GOT3 (cell line): Measurements from ENCODE around the gene DARS2.
"Not testable (repeated sequence)": the region's sequence is repeated elsewhere in the genome, so short reads cannot be mapped to it uniquely, and the experiment has no call there.

Experiments used
- DNase-seq: peaks from one replicate; lab custom pipeline; 2025; ENCODE audit warnings: mixed read lengths; lab: John Stamatoyannopoulos, UW

The DARS2 gene

GRCh38 chr1:173862146-173862768 lies 37.8 kb downstream of the DARS2 start:
- not testable (repeated sequence) for DNase-seq

DNA sequence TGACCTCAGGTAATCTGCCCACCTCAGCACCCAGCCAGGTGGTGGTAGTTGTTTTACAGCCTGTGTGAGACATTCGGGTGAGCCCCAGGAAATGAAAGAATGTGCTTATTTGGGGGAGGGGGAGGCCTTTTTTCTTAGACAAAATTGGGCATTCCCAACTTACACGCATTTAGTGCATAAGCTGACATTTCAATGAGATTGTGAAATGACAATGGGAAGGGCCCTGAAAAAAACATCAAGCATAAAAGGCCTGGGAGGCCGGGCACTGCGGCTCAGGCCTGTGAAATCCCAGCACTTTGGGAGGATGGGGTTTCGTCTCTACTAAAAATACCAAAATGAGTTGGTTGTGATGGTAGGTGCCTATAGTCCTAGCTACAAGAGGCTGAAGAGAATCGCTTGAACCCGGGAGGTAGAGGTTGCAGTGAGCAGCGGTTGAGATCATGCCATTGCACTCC lies 38.3 kb downstream of the DARS2 start:
- DNase-seq: no peak

DNA sequence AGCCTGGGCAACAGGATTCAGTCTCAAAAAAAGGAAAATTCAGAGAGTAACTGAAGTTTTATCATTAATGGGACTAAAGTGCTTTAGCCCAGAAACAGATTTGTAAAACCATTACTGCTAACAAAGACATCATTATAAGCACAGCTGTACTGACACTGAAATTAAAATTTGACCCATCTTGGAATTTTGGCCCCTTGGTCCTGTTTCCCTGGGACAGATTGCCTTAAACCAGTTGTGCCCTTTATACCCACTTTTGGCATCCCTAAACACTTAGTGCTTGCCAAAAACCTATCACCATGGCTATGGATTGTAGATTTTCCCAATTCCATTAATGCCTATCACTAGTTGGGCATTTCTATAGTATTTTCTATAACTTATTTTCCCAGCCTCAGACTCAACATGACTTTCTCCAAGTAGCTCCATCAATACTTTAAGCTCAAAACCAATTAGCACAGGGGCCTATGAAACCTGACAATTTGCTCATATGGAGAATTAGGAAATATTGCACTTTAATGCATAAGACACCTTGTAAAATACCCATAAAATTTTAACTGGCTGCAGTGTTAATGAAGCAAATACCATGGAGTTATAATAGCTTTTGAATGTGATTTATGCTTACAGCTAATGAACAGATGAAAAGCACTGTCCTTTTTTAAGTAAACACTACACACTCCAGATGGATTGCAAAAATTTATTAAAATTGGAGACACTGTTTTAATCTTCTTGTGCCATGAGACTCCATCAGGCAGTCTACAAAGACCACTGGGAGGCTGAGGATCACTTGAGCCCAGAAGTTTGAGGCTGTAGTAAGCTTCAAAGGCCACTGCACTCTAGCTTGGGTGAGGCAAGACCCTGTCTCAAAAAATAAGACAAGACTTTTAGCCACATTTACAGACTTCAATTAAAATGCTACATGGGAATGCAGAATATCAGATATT lies 39.0 kb downstream of the DARS2 start:
- DNase-seq: no peak

DNA sequence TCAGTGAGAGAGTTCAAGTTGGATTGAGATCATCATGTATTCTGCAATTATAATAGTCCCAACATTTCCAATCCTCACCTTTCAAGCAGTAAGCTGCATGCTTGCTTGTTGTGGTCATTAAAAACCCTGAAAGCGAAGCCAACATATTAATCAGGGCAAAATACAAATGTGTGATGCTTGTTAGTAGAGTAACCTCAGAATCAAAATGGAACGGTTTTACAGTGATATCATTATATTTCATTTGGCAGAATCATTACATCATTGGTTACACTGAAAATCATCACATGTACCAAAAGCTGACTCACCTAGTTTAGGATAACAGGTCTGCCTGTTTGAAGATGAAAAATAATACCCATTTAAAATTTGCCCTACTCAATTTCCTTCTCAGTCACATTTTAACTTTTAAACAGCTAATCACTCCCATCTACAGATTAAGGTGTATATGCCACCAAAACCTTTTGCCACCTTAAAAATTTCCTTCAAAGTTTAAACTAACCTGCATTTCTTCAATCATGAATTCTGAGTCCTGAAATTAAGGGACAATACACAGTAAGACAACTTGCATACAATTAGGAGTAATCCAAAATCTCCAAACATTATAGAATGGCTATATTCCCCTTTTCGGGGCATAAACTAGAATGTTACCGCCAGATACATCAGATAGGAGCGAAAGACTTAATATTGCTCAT lies 39.9 kb downstream of the DARS2 start:
- no peak for DNase-seq

DNA sequence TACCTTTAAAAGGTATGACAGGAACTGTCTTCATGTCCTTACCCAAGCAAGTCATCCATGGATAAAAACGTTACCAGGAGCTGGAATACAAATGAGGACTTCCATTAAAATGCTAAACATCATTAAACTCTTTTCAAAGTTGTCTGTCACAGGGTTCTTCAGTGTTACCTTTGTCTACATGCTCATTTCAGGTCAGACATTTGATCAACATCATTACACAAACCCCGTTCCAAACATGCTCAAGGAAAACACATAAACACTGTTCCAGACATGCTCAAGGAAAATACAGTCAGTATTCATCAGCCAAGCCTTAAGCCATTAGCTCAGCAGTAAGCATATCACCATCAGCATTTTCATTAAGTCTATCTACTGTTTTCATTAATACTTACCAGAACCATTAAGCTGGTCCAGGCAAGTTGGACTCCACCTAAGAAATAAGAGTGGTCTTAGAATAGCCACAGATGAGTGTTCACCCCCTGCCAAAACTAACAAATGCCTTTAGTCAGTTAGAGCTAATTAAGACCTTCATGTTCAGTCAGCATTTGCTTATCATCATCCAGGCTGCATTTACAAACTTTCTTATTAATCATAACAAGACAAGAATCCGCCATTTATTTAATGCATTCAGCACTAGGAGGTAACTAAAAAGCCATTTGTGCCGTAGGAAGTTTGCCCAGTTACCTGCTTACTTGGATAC lies 41.1 kb downstream of the DARS2 start:
- DNase-seq: no peak

GRCh38 chr1:173866413-173867115 lies 42.1 kb downstream of the DARS2 start:
- no peak for DNase-seq

DNA sequence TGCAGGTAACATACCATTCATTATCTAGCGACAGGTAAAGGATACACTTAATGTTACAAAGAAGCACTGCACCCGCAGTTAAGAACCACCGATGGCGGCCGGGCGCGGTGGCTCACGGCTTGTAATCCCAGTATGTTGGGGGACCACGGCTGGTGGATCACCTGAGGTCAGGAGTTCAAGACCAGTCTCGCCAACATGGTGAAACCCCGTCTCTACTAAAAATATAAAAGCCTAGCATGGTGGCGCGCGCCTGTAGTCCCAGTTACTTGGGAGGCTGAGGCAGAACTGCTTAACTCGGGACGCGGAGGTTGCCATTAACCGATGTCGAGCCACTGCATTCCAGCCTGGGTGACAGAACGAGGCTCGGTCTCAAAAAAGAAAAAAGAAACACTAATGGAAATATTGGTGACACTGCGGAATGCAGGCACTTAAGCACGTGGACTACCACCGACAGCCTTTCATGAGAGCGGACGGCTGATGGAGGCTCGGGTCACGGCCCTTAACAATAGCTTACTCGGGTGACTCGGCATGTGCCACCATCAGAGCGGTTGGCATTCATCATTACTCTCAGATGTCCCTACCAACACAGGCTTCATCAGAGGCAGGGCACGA lies 42.8 kb downstream of the DARS2 start:
- no peak for DNase-seq

DNA sequence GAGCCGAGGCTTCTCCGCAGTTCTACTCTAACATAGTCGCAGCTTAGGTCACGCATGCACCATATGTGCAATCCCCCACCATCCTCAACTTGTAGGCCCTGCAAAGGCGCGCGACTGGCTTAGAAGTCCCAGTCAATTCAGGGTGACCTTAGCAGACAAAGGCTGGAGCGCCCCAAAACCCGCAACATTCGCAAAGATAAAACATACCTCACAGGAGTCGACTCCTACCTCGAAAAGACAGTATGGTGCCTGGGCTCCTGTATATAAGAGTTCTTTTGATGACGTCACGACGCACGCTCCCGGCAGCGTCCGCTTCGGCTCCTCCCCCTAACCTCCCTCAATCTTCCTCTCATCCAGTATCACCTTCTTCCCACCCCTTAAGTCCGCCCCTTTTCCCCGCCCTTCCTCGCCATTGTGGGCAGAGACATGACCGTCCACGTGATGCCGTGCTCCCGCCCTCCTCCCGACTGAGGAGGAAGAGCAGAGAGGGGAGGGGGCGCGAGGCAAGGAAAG lies 43.3 kb downstream of the DARS2 start, which contains the start of gene GAS5:
TSS of gene GAS5 (minus strand) at position 237 of the 513 bp plus-strand sequence.
- peak; percentile 100 for DNase-seq

DNA sequence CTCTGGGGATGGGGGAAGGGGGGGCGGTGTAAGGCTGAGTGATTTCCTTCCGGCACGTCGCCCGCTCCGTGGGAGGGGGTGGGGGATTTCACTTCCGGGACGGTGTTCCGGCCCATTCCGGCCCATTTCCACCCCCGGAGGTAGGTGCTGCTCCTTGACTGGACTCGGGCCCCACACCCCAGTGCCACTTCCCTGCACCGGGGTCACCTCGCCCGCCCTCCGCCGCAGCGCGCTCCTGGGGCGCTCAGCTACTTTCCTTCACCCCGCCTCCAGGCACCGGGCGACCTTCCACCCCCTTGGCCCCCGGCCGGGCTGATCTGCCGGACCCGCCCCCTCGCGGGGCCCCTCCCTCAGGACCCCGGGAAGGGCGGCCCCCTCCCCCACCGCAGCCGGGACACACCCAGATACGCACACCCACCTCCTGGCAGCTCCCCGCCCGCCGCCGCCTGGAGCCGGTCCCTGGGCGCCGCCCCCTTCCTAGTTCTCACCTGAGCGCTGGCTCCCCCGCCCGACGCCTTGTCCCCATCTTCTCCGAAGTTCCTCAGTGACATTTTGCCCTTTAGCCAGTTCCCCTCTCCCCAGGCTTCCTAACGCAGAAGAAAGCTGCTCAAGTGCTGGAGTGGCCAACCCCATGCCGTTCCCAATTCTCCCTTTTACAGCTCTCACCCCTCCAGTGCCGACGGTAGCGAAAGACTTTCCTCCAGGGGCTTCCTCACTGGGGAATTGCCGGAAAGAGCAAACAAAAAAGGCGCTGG lies 44.0 kb downstream of the DARS2 start, which contains the start of gene ZBTB37:
TSS of gene ZBTB37 (plus strand) at position 115 of the 755 bp plus-strand sequence. CDS start 1,846 bp downstream, outside the sequence.
- DNase-seq: no peak

GRCh38 chr1:173869021-173869359 lies 44.5 kb downstream of the DARS2 start:
- no peak for DNase-seq

DNA sequence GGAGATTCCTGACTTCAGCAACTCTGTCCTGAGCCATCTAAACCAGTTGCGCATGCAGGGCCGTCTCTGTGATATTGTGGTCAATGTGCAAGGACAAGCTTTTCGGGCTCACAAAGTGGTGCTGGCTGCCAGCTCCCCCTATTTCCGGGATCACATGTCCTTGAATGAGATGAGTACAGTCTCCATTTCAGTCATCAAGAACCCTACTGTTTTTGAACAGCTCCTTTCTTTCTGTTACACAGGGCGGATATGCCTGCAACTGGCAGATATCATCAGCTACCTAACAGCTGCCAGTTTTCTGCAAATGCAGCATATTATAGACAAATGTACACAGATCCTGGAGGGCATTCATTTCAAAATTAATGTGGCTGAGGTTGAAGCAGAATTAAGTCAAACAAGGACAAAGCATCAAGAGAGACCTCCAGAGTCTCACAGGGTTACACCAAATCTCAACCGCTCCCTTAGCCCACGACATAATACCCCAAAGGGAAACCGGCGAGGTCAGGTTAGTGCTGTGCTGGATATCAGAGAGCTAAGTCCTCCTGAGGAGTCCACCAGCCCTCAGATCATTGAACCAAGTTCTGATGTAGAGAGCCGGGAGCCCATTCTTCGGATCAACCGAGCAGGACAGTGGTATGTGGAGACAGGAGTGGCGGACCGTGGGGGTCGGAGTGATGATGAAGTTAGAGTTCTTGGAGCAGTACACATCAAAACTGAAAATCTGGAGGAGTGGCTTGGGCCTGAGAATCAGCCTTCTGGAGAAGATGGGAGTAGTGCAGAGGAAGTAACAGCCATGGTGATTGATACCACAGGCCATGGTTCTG lies 46.0 kb downstream of the DARS2 start:
- DNase-seq: no peak

DNA sequence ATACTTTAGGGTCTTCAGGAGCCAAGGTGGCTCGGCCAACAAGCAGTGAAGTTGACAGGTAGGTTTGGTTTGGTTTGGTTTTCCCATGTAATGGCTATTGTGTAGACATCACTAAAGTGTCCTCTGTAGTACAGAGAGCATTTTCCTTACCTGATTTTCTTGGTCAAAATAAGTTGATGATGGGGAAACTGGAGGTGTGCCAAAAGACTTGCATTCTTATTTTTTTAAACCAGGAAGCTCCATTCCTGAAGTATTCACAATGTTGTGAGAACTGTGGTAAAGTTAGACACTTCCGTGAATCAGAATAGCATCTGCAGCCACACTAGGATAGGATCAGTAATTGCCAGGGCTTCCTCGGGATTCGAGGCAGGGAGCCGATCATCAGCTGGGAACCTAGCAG lies 46.6 kb downstream of the DARS2 start:
- DNase-seq: no peak

DNA sequence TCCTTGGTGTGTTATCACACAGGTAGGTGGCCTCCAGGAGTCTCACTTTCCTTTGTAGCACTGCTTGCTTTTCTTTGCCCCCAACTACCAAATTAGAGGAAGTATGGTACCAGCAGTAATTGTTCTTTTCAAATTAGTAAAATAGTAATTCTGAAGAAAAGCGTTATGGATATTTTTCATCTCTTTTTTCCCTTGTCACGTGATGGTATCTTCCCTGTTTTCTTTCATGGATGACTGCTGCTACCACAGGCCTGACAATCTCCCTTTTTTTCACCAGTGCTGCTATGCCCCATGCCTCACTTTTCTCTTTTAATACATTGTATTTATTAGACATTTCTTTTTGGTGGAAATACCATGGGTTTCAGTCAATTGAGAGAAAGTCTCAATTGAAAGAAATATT lies 47.0 kb downstream of the DARS2 start:
- no peak for DNase-seq

DNA sequence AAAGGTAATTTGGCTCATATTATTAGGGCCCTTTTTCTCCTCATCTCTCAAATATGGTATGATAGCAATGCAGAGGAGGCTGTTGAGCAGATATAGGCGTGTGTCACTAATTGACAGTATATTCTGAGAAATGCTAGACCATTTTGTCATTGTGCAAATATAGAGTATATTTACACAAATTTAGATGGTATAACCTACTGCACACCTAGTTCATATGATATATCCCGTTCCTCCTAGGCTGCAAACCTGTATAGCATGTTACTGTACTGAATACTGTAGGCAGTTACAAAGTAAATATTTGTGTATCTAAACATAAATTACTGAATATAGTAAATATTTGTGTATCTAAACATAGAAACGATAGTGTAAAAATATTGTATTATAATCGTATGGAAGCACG lies 52.3 kb downstream of the DARS2 start:
- DNase-seq: no peak

DNA sequence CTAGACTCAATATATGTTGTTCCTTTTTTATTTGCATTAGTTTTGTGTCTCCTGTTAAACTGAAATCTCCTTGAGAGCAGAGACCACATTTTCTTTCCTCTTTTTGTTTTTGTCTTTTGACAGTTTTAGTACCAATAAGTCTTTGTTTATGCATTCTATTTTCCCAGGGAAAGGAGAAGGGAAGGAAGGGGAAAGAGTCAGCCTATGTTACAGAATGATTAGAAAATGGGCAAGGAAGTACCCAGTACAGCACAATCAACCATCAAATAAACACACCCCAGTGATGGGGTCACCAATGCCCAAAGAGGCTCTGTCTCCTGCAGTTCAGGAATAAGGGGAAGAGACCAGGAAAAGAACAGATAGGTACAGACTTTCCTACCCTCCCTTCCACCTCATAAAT lies 53.8 kb downstream of the DARS2 start:
- DNase-seq: no peak

DNA sequence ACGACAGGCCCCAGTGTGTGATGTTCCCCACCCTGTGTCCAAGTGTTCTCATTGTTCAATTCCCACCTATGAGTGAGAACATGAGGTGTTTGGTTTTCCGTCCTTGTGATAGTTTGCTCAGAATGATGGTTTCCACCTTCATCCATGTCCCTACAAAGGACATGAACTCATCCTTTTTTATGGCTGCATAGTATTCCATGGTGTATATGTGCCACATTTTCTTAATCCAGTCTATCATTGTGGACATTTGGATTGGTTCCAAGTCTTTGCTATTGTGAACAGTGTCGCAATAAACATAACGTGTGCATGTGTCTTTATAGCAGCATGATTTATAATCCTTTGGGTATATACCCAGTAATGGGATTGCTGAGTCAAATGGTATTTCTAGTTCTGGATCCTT lies 56.6 kb downstream of the DARS2 start:
- DNase-seq: not testable (repeated sequence)

GRCh38 chr1:173884701-173885100 lies 60.2 kb downstream of the DARS2 start:
- DNase-seq: no peak

GRCh38 chr1:173886746-173887611 lies 62.5 kb downstream of the DARS2 start:
- DNase-seq: no peak
